ENCODE measurements around the gene ANKH.
"Not testable (repeated sequence)": the region's sequence is repeated elsewhere in the genome, so short reads cannot be mapped to it uniquely, and the experiment has no call there.

Gene ANKH

GRCh38 chr5:14871214-14872069 is at the start of gene ANKH:
Gene ANKH (minus strand): TSS chr5:14871778. CDS start chr5:14871447, 331 bp downstream.
- peak; percentile 18 for DNase-seq (ENCODE audit: low read depth)

GRCh38 chr5:14920121-14920520 is 48.5 kb upstream of the ANKH start:
- DNase-seq (ENCODE audit: low read depth) = no peak

- not testable (repeated sequence) for DNase-seq (ENCODE audit: low read depth)
Measured at GRCh38 chr5:14919106-14919505, 47.5 kb upstream of the ANKH start.

GRCh38 chr5:14917719-14918118 is 46.1 kb upstream of the ANKH start:
- DNase-seq (ENCODE audit: low read depth) = no peak

GRCh38 chr5:14915291-14915952 is 43.8 kb upstream of the ANKH start:
- DNase-seq (ENCODE audit: low read depth) = no peak

GRCh38 chr5:14914623-14915260 is 43.2 kb upstream of the ANKH start:
- no peak for DNase-seq (ENCODE audit: low read depth)

- DNase-seq (ENCODE audit: low read depth) = no peak
Measured at GRCh38 chr5:14914193-14914592, 42.6 kb upstream of the ANKH start.

- DNase-seq (ENCODE audit: low read depth) = no peak
Measured at GRCh38 chr5:14913096-14913495, 41.5 kb upstream of the ANKH start.

- no peak for DNase-seq (ENCODE audit: low read depth)
Measured at GRCh38 chr5:14912206-14912605, 40.6 kb upstream of the ANKH start.

- no peak for DNase-seq (ENCODE audit: low read depth)
Measured at GRCh38 chr5:14909369-14909768, 37.8 kb upstream of the ANKH start.

- no peak for DNase-seq (ENCODE audit: low read depth)
Measured at GRCh38 chr5:14908172-14908571, 36.6 kb upstream of the ANKH start.

GRCh38 chr5:14906628-14907027 is 35.0 kb upstream of the ANKH start:
- no peak for DNase-seq (ENCODE audit: low read depth)

GRCh38 chr5:14902826-14903560 is 31.4 kb upstream of the ANKH start:
- DNase-seq (ENCODE audit: low read depth) = no peak

GRCh38 chr5:14901462-14902051 is 30.0 kb upstream of the ANKH start:
- peak; percentile 36 for DNase-seq (ENCODE audit: low read depth)

GRCh38 chr5:14900693-14901461 is 29.3 kb upstream of the ANKH start:
- no peak for DNase-seq (ENCODE audit: low read depth)

- DNase-seq (ENCODE audit: low read depth) = no peak
Measured at GRCh38 chr5:14896131-14896530, 24.6 kb upstream of the ANKH start.

- DNase-seq (ENCODE audit: low read depth) = no peak
Measured at GRCh38 chr5:14895301-14895700, 23.7 kb upstream of the ANKH start.

- no peak for DNase-seq (ENCODE audit: low read depth)
Measured at GRCh38 chr5:14894748-14895147, 23.2 kb upstream of the ANKH start.

GRCh38 chr5:14893381-14893780 is 21.8 kb upstream of the ANKH start:
- DNase-seq (ENCODE audit: low read depth) = no peak

GRCh38 chr5:14890846-14891245 is 19.3 kb upstream of the ANKH start:
- no peak for DNase-seq (ENCODE audit: low read depth)

GRCh38 chr5:14884062-14884612 is 12.6 kb upstream of the ANKH start:
- no peak for DNase-seq (ENCODE audit: low read depth)

Measured in CMK (cell line).